Measurements from ENCODE around the gene SREBF1.

DNA sequence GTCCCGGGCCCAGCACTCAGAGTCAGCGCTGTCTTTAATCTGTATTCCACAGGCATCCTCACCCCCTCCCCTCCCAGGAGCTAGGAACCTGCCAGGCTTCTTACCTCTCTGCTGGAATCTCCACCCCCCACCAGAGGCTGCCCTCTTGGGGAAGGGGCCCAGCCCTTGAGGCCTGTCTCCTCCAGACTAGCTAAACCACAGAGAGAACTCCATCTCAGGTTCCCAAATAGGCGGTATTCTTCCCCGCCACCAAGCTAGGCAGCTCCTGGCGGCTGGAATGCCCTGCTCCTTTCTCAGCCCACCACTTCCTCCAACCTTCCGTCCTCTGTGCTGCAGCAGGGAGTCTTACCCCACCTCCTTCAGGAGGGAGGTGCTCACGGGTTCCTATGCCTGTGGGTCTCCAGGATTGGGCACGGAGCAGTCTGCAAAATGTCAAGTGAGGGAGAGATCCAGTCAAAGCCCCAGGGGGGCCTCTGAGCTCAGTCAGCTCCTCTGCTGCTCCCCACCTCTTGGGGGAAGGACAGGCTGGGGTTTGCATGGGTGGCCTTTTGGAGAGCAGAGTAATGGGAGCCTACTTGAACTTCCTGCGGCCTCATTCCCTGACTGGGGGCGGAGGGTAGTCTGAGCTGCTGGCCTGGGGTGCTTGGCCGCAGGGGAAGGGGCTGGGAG lies 55.7 kb downstream of the SREBF1 start:
- TF ChIP-seq, protein P1, sequence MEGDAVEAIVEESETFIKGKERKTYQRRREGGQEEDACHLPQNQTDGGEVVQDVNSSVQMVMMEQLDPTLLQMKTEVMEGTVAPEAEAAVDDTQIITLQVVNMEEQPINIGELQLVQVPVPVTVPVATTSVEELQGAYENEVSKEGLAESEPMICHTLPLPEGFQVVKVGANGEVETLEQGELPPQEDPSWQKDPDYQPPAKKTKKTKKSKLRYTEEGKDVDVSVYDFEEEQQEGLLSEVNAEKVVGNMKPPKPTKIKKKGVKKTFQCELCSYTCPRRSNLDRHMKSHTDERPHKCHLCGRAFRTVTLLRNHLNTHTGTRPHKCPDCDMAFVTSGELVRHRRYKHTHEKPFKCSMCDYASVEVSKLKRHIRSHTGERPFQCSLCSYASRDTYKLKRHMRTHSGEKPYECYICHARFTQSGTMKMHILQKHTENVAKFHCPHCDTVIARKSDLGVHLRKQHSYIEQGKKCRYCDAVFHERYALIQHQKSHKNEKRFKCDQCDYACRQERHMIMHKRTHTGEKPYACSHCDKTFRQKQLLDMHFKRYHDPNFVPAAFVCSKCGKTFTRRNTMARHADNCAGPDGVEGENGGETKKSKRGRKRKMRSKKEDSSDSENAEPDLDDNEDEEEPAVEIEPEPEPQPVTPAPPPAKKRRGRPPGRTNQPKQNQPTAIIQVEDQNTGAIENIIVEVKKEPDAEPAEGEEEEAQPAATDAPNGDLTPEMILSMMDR (IDR thresholded peaks at IDR 0.05) = 0 out of 2 replicates have a peak, but pooled peaks have one; percentile 15
- TF ChIP-seq SIN3A (IDR thresholded peaks at IDR 0.05; ENCODE audit: borderline replicate concordance, insufficient read depth, low read depth, low read length) (no peak), POLR2AphosphoS5 (IDR thresholded peaks at IDR 0.05; ENCODE audit: low read depth, low read length) (no peak), TCF7L2 (IDR thresholded peaks at IDR 0.05; ENCODE audit: low read depth, low read length) (no peak)
- TF ChIP-seq, protein P2, sequence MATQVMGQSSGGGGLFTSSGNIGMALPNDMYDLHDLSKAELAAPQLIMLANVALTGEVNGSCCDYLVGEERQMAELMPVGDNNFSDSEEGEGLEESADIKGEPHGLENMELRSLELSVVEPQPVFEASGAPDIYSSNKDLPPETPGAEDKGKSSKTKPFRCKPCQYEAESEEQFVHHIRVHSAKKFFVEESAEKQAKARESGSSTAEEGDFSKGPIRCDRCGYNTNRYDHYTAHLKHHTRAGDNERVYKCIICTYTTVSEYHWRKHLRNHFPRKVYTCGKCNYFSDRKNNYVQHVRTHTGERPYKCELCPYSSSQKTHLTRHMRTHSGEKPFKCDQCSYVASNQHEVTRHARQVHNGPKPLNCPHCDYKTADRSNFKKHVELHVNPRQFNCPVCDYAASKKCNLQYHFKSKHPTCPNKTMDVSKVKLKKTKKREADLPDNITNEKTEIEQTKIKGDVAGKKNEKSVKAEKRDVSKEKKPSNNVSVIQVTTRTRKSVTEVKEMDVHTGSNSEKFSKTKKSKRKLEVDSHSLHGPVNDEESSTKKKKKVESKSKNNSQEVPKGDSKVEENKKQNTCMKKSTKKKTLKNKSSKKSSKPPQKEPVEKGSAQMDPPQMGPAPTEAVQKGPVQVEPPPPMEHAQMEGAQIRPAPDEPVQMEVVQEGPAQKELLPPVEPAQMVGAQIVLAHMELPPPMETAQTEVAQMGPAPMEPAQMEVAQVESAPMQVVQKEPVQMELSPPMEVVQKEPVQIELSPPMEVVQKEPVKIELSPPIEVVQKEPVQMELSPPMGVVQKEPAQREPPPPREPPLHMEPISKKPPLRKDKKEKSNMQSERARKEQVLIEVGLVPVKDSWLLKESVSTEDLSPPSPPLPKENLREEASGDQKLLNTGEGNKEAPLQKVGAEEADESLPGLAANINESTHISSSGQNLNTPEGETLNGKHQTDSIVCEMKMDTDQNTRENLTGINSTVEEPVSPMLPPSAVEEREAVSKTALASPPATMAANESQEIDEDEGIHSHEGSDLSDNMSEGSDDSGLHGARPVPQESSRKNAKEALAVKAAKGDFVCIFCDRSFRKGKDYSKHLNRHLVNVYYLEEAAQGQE (IDR thresholded peaks at IDR 0.05; ENCODE audit: insufficient read depth in 1 of 2, low read depth in 2 of 2, low read length in 1 of 2) = no peak
